Endothelial cell of umbilical vein (primary cell): ENCODE results near the gene GGT5. TPM values are rescaled to one million over a fixed set of nuclear protein-coding genes. Genes with fewer than 3 reads are reported as not detected.

ENCODE experiments used
- BruUV-seq: library from RNA; stranded (reverse); fragments of 400-500 nt; replicated peaks from 2 replicates; lab custom pipeline; 2021; lab: Mats Ljungman, UMichigan
- CTCF ChIA-PET: fragments of 300-600, 350-600 bp; sonication (Branson Sonifier 250); formaldehyde crosslinking; loops from one replicate; lab custom pipeline; 2021; ENCODE audit warnings: antibody characterized with exemption, inconsistent platforms; lab: Charles Lee
- POLR2A ChIA-PET: fragments of 300-600, 350-600 bp; sonication (Branson Sonifier 250); formaldehyde crosslinking; loops from one replicate; lab custom pipeline; 2021; ENCODE audit warnings: antibody characterized with exemption, inconsistent platforms; lab: Charles Lee
- DNase-seq: peaks from one replicate; pipeline ENCODE4 v3.0.0-alpha.2; 2011; ENCODE audit warnings: low read depth, low spot score
- FAIRE-seq: peaks from 2 replicates; lab custom pipeline; 2011; peaks lifted over from hg19 to GRCh38; lab: Jason Lieb, UNC
- H2AFZ ChIP-seq: 2 replicates; pipeline ENCODE4 v1.6.0; 2012; ENCODE audit warnings: low read depth, low read length, control low read depth, inconsistent platforms
- H3K27ac ChIP-seq: 2 replicates; pipeline ENCODE4 v1.5.1; 2011; ENCODE audit warnings: low read depth, mild to moderate bottlenecking, control low read depth, low read length, moderate library complexity; ENCODE audit not compliant: insufficient read depth
- H3K27me3 ChIP-seq, 2 experiments: 2 replicates each; pipeline versions ENCODE4 v1.6.0 to v1.6.1; 2011; ENCODE audit warnings: low read length in 2 of 2, mixed read lengths in 1 of 2; ENCODE audit not compliant: control insufficient read depth in 2 of 2, insufficient read depth in 2 of 2
- H3K36me3 ChIP-seq, 2 experiments: 2 replicates in 1 of 2; 3 replicates in 1 of 2; pipeline ENCODE4 v1.5.1; 2011; ENCODE audit warnings: low read length in 2 of 2, mild to moderate bottlenecking in 1 of 2, moderate library complexity in 1 of 2; ENCODE audit not compliant: control insufficient read depth in 2 of 2, insufficient read depth in 2 of 2; ENCODE audit errors: extremely low read depth in 1 of 2
- H3K4me1 ChIP-seq: 3 replicates; pipeline ENCODE4 v1.5.1; 2011; ENCODE audit warnings: mild to moderate bottlenecking, low read length; ENCODE audit not compliant: control insufficient read depth, insufficient read depth; ENCODE audit errors: extremely low read depth
- H3K4me2 ChIP-seq: 2 replicates; pipeline ENCODE4 v1.6.1; 2011; ENCODE audit warnings: low read length, control low read depth, mixed read lengths; ENCODE audit not compliant: insufficient read depth
- H3K4me3 ChIP-seq, 3 experiments: fragments of 200-600 bp in 1 of 3; sonication (generic), shearing (Covaris generic) in 1 of 3; replicated peaks in 1 of 3; 2 replicates each; pipeline ENCODE4 v1.5.1; 2011 to 2016; ENCODE audit warnings: control low read depth in 3 of 3, low read length in 3 of 3, mild to moderate bottlenecking in 2 of 3, inconsistent platforms in 1 of 3, low read depth in 1 of 3, moderate library complexity in 1 of 3; ENCODE audit not compliant: insufficient read depth in 1 of 3
- H3K79me2 ChIP-seq: 2 replicates; pipeline ENCODE4 v1.6.0; 2012; ENCODE audit warnings: low read length, inconsistent platforms; ENCODE audit not compliant: control insufficient read depth, insufficient read depth
- H3K9ac ChIP-seq: replicated peaks from 2 replicates; pipeline ENCODE3; 2011; ENCODE audit warnings: low read length, control low read depth; ENCODE audit not compliant: insufficient read depth; ENCODE audit errors: extremely low read depth
- H3K9me1 ChIP-seq: replicated peaks from 3 replicates; pipeline ENCODE4 v1.6.0; 2011; ENCODE audit warnings: mild to moderate bottlenecking, low read length; ENCODE audit not compliant: control insufficient read depth, insufficient read depth; ENCODE audit errors: extremely low read depth
- H3K9me3 ChIP-seq: replicated peaks from 2 replicates; pipeline ENCODE4 v1.5.1; 2012; ENCODE audit warnings: low read length, inconsistent platforms; ENCODE audit not compliant: control insufficient read depth, insufficient read depth
- H4K20me1 ChIP-seq: replicated peaks from 2 replicates; pipeline ENCODE3; 2011; ENCODE audit warnings: mild to moderate bottlenecking, low read length; ENCODE audit not compliant: control insufficient read depth, insufficient read depth; ENCODE audit errors: extremely low read depth
- CTCF ChIP-seq, 2 donors: IDR thresholded peaks; 1 replicate in 1 of 2; 2 replicates in 1 of 2; pipeline ENCODE4 v1.5.1; 2011; ENCODE audit warnings: low read length in 2 of 2, mild to moderate bottlenecking in 2 of 2, moderate library complexity in 2 of 2, control low read depth in 1 of 2, inconsistent platforms in 1 of 2, low read depth in 1 of 2; ENCODE audit not compliant: insufficient read depth in 1 of 2; ENCODE audit errors: extremely low read depth in 1 of 2
- EZH2 ChIP-seq: IDR thresholded peaks from 2 replicates; pipeline ENCODE4 v1.6.1; 2012; ENCODE audit warnings: borderline replicate concordance, low read depth, mild to moderate bottlenecking, moderate library complexity, low read length, inconsistent platforms; ENCODE audit not compliant: severe bottlenecking
- FOS ChIP-seq: IDR thresholded peaks from 2 replicates; pipeline ENCODE4 v1.6.1; 2011; ENCODE audit warnings: mild to moderate bottlenecking, low read length, moderate library complexity, borderline replicate concordance; ENCODE audit not compliant: insufficient read depth
- GATA2 ChIP-seq: IDR thresholded peaks from 2 replicates; pipeline ENCODE4 v1.7.0; 2011; ENCODE audit warnings: low read depth, mild to moderate bottlenecking, moderate library complexity, mixed read lengths, low read length; ENCODE audit not compliant: insufficient read length, insufficient read depth
- JUN ChIP-seq: IDR thresholded peaks from 2 replicates; pipeline ENCODE4 v1.6.1; 2011; ENCODE audit warnings: borderline replicate concordance, low read depth; ENCODE audit not compliant: insufficient read length, insufficient read depth
- MYC ChIP-seq: IDR thresholded peaks from one replicate; pipeline ENCODE4 v1.6.1; 2011; ENCODE audit warnings: mild to moderate bottlenecking, low read depth, low read length
- POLR2A ChIP-seq: IDR thresholded peaks from 2 replicates; pipeline ENCODE4 v1.6.1; 2012; ENCODE audit warnings: low read depth, mild to moderate bottlenecking, control low read depth, low read length
- POLR2AphosphoS5 ChIP-seq: IDR thresholded peaks from 2 replicates; pipeline ENCODE4 v1.6.1; 2012; ENCODE audit warnings: low read depth, mild to moderate bottlenecking, control low read depth, low read length, moderate library complexity; ENCODE audit not compliant: insufficient read depth
- dilution Hi-C: fragments of 300-500 bp; cut with MboI; formaldehyde crosslinking; loops from one replicate; pipeline ENCODE4 v1.15.0; 2019; ENCODE audit warnings: low sequenced_read_pairs; ENCODE audit not compliant: extremely low pct_ligation_motif_present
- intact Hi-C: fragments of 100-400 bp; cut with micrococcal nuclease; formaldehyde crosslinking; loops from one replicate; pipeline ENCODE4 v1.10.0; 2022
- polyA plus RNA-seq, 4 experiments: library from polyadenylated mRNA; depleted of rRNA in 3 of 4; stranded (reverse) in 3 of 4; unstranded in 1 of 4; fragments of >200 nt; gene quantifications; 2 replicates each; pipeline versions ENCODE4 v1.2.1 to v1.2.3, GENCODE V29; 2011 to 2012; ENCODE audit warnings: missing spikeins in 1 of 4
- total RNA-seq: library from RNA; stranded (reverse); gene quantifications from 2 replicates; pipeline ENCODE4 v1.2.3, GENCODE V29; 2021
- TF ChIP-seq, protein P1 (sequence below): IDR thresholded peaks from 2 replicates; pipeline ENCODE4 v1.6.1; 2011; ENCODE audit not compliant: insufficient read depth, insufficient read length

The GGT5 gene
- total and polyA plus RNA-seq, 2 donors (not counting 3 experiments of a cell fraction or from before 2014, with no cell fraction given) = 45.9 to 293 TPM

GRCh38 chr22:24217384-24217783, 27.5 kb downstream of the GGT5 start:
- CTCF ChIA-PET = interaction anchor here (1.3 kb wide), 1 partner anchor 27 kb away, joined by 3 read pairs; no protein-coding TSS in a partner anchor
- no peak overlapping the region for H3K27ac ChIP-seq
- no peak overlapping the region for H3K4me3 ChIP-seq
- H3K79me2 ChIP-seq = no peaks in the 10 kb centered on the region
- H4K20me1 ChIP-seq = no peaks in the 10 kb centered on the region
- H3K36me3 ChIP-seq = peaks cover 5 to 13% of the 10 kb centered on the region in 2 experiments
- no peaks in the 10 kb centered on the region for H3K4me1 ChIP-seq
- H3K4me2 ChIP-seq = no peak overlapping the region
- FAIRE-seq = no peak
- H3K9ac ChIP-seq = no peak overlapping the region
- no peaks in the 10 kb centered on the region for H3K9me3 ChIP-seq
- TF ChIP-seq POLR2AphosphoS5 = no peak
- TF ChIP-seq GATA2 = no peak
- TF ChIP-seq JUN = no peak
- TF ChIP-seq FOS = no peak
- TF ChIP-seq MYC = no peak
- TF ChIP-seq, protein P1, sequence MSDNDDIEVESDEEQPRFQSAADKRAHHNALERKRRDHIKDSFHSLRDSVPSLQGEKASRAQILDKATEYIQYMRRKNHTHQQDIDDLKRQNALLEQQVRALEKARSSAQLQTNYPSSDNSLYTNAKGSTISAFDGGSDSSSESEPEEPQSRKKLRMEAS = no peak
- TF ChIP-seq CTCF (IDR thresholded peaks at IDR 0.05; ENCODE audit: extremely low read depth in 1 of 2, insufficient read depth in 1 of 2, low read depth in 1 of 2, low read length in 2 of 2) = no peak
- no peak for TF ChIP-seq POLR2A
- TF ChIP-seq EZH2 = no peak
- no peaks in the 10 kb centered on the region for H3K27me3 ChIP-seq
- dilution Hi-C loops (no loop called here), intact Hi-C loops (no loop called here)
- no peak for DNase-seq
- BruUV-seq = no TSS peak
- no peaks in the 10 kb centered on the region for H3K9me1 ChIP-seq
- POLR2A ChIA-PET = no interaction called here
- no peak overlapping the region for H2AFZ ChIP-seq
